HG02973 (cell line): Measurements from ENCODE around the gene WFS1.

ENCODE experiments used
- ATAC-seq: cut with Tn5 transposase; IDR thresholded peaks from one replicate; pipeline ENCODE4 v1.9.1; 2021; ENCODE audit warnings: moderate library complexity; ENCODE audit not compliant: unreplicated experiment

The WFS1 gene

GRCh38 chr4:6296026-6296425, 26.4 kb downstream of the WFS1 start:
- no peak for ATAC-seq

- ATAC-seq: no peak
These were observed 27.7 kb downstream of the WFS1 start for GRCh38 chr4:6297266-6297815.

- ATAC-seq: no peak
These were observed 28.4 kb downstream of the WFS1 start for GRCh38 chr4:6298035-6298434.

GRCh38 chr4:6298852-6299251, 29.2 kb downstream of the WFS1 start:
- no peak for ATAC-seq

GRCh38 chr4:6299875-6300274, 30.2 kb downstream of the WFS1 start:
- no peak for ATAC-seq

GRCh38 chr4:6300359-6300758, 30.7 kb downstream of the WFS1 start:
- ATAC-seq: no peak

GRCh38 chr4:6301051-6301731, 31.5 kb downstream of the WFS1 start:
- no peak for ATAC-seq

- no peak for ATAC-seq
These were observed 32.2 kb downstream of the WFS1 start for GRCh38 chr4:6301732-6302442.

- no peak for ATAC-seq
These were observed 33.2 kb downstream of the WFS1 start for GRCh38 chr4:6302869-6303268.

GRCh38 chr4:6303943-6304342, 34.3 kb downstream of the WFS1 start:
- no peak for ATAC-seq

- ATAC-seq: no peak
These were observed 36.6 kb downstream of the WFS1 start for GRCh38 chr4:6306299-6306698.

GRCh38 chr4:6307230-6307629, 37.6 kb downstream of the WFS1 start:
- no peak for ATAC-seq

GRCh38 chr4:6307891-6308290, 38.2 kb downstream of the WFS1 start:
- ATAC-seq: no peak

- ATAC-seq: no peak
These were observed 39.4 kb downstream of the WFS1 start for GRCh38 chr4:6308899-6309643.

- no peak for ATAC-seq
These were observed 40.1 kb downstream of the WFS1 start for GRCh38 chr4:6309777-6310176.

GRCh38 chr4:6313216-6313615, 43.6 kb downstream of the WFS1 start:
- ATAC-seq: no peak

- no peak for ATAC-seq
These were observed 46.9 kb downstream of the WFS1 start for GRCh38 chr4:6316461-6317003.

- ATAC-seq: no peak
These were observed 48.6 kb downstream of the WFS1 start for GRCh38 chr4:6318206-6318605.

GRCh38 chr4:6319530-6320150, 50.0 kb downstream of the WFS1 start:
- no peak for ATAC-seq

GRCh38 chr4:6320663-6321062, 51.0 kb downstream of the WFS1 start:
- no peak for ATAC-seq

GRCh38 chr4:6321361-6321760, 51.7 kb downstream of the WFS1 start:
- no peak for ATAC-seq
